IPS-18a (cell line): ENCODE measurements around the gene MYL3.
"Not testable (repeated sequence)": the region's sequence is repeated elsewhere in the genome, so short reads cannot be mapped to it uniquely, and the experiment has no call there.

Experiments
- H3K27ac ChIP-seq: one replicate; pipeline ENCODE4 v1.5.1; 2013; ENCODE audit warnings: low read length
- H3K27me3 ChIP-seq: one replicate; pipeline ENCODE4 v1.6.1; 2013; ENCODE audit warnings: mild to moderate bottlenecking, low read length; ENCODE audit not compliant: control insufficient read depth, insufficient read depth
- H3K36me3 ChIP-seq: one replicate; pipeline ENCODE4 v1.6.1; 2013; ENCODE audit warnings: low read depth, low read length; ENCODE audit not compliant: control insufficient read depth
- H3K4me1 ChIP-seq: one replicate; pipeline ENCODE4 v1.6.1; 2013; ENCODE audit warnings: low read depth, low read length; ENCODE audit not compliant: control insufficient read depth
- H3K4me3 ChIP-seq: one replicate; pipeline ENCODE4 v1.5.1; 2013; ENCODE audit warnings: low read length
- H3K9ac ChIP-seq: one replicate; pipeline ENCODE4 v1.6.1; 2013; ENCODE audit warnings: mild to moderate bottlenecking, low read length, moderate library complexity
- H3K9me3 ChIP-seq: one replicate; pipeline ENCODE4 v1.6.1; 2013; ENCODE audit warnings: low read depth, low read length; ENCODE audit not compliant: control insufficient read depth

The MYL3 gene

DNA sequence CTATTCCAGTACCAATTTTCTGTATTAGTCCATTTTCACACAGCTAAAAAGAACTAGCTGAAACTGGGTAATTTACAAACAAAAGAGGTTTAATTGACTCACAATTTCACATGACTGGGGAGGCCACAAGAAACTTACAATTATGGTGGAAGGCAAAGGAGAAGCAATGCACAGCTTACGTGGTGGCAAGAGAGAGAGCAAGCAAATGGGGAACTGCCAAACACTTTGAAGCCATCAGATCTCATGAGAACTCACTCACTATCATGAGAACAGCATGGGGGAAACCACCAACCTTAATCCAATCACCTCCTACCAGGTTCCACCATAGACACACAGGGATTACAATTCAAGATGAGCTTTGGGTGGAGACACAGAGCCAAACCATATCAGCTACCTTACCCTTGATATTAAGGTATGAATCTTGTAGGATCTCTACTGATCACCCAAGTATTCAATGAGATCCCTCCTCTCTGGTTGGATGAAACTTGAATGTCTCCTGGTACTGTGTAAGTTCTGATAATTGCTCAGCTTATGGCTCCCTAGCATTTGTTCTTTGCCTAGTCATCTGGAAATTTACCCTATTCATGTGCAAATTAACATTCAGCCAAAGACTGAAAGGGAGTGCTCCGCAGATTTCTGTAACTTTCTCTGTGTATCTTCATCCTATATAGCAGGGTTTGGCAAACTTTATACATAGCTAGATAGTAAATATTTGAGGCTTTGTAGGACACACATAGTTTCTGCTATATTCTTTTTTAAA, 38.9 kb downstream of the MYL3 start:
- Histone ChIP-seq H3K27ac (no peak overlapping the region), H3K36me3 (no peaks in the 10 kb centered on the region), H3K4me3 (no peak overlapping the region), H3K9me3 (peaks cover 14% of the 10 kb centered on the region), H3K27me3 (no peaks in the 10 kb centered on the region), H3K9ac (no peak overlapping the region), H3K4me1 (peaks cover 9% of the 10 kb centered on the region)

DNA sequence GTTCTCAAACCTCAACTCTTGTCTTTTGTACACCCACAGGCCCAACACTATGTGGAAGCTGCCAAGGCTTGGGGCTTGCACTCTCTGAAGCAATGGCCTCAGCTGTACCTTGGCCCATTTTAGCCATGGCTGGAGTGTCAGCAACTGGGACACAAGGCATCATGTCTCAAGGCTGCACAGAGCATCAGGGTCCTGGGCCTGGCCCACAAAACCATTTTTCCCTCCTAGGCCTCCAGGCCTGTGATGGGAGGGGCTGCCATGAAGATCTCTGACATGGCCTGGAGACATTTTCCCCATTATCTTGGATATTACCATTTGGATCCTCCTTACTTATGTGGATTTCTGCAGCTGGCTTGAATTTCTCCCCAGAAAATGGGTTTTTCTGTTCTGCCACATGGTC, 39.9 kb downstream of the MYL3 start:
- not testable (repeated sequence) for H3K9ac ChIP-seq, H3K36me3 ChIP-seq, H3K27me3 ChIP-seq, H3K27ac ChIP-seq, H3K4me3 ChIP-seq, H3K4me1 ChIP-seq
- peaks cover 14% of the 10 kb centered on the region for H3K9me3 ChIP-seq

DNA sequence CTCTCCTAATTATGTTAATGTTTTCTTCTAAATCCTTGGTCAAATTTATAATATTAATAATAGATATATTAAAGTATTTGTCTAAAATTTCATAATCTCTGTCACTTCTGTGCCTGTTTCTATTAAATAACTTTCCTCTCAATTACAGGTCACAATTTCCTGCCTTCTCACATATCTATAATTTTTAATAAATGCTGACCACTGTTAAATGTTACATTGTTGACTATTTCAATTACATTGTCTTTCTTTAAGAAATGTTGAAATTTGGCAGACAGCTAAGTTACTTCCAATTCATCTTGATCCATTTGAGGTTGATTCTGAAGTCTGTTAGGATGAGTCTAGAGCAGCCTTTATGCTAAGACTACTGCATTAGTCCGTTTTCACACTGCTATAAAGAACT, 41.7 kb downstream of the MYL3 start:
- Histone ChIP-seq H3K9ac (no peak overlapping the region), H3K27me3 (no peaks in the 10 kb centered on the region), H3K4me1 (peaks cover 9% of the 10 kb centered on the region), H3K27ac (no peak overlapping the region), H3K36me3 (no peaks in the 10 kb centered on the region), H3K9me3 (peaks cover 14% of the 10 kb centered on the region), H3K4me3 (no peak overlapping the region)

DNA sequence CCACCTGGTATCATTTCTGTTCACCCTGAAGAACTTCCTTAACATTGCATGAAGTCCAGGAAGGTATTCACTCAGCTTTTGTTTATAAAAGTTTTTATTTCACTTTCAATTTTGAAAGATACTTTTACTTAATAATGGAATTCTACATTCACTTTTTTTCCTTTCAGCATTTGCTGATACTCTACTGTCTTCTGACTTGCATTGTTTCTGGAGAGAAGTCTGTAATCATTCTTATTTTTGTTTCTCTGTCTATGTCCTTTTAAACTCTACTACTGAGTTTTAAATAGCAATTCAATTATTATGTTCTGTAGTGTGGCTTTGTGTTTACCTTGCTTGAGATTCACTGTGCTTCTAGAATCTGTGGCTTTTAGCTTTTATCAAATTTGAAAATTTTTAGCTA, 42.4 kb downstream of the MYL3 start:
- Histone ChIP-seq H3K9me3 (peaks cover 14% of the 10 kb centered on the region), H3K9ac (no peak overlapping the region), H3K4me1 (peaks cover 9% of the 10 kb centered on the region), H3K27me3 (no peaks in the 10 kb centered on the region), H3K27ac (no peak overlapping the region), H3K36me3 (no peaks in the 10 kb centered on the region), H3K4me3 (no peak overlapping the region)

DNA sequence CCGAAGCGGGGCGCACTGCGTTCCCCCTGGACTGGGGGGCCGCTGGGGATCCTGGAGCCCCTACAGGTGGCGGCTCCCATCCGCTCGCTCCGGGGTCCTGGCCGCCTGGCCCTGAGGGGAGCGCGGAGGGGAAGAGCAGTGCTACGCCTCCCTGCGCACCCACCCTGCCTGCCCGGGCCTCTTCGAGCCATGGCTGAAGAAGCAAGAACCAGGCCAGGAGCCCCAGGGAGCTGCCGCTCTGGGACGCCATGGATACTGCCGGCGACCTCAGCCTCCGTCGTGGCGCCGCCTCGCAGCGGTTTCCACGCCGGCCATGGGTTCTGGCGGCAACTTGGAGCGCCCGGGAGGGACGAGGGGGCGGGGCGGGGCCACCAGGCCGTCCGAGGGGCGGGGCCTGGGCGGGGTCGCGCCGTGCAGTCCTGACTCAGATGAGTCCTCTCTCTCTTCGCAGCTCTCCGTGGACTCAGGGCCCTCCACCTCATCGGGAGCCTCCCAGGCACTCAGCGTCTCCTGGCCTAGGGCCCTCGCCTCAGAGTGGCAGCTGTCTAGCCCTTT, 50.9 kb downstream of the MYL3 start:
- H3K9me3 ChIP-seq, result no peaks in the 10 kb centered on the region
- peak overlapping the region; percentile 61 for H3K4me3 ChIP-seq
- peak overlapping the region; percentile 37 for H3K9ac ChIP-seq
- H3K27ac ChIP-seq, result no peak overlapping the region
- H3K27me3 ChIP-seq, result peaks cover 11% of the 10 kb centered on the region
- no peaks in the 10 kb centered on the region for H3K36me3 ChIP-seq
- H3K4me1 ChIP-seq, result peaks cover 9% of the 10 kb centered on the region

DNA sequence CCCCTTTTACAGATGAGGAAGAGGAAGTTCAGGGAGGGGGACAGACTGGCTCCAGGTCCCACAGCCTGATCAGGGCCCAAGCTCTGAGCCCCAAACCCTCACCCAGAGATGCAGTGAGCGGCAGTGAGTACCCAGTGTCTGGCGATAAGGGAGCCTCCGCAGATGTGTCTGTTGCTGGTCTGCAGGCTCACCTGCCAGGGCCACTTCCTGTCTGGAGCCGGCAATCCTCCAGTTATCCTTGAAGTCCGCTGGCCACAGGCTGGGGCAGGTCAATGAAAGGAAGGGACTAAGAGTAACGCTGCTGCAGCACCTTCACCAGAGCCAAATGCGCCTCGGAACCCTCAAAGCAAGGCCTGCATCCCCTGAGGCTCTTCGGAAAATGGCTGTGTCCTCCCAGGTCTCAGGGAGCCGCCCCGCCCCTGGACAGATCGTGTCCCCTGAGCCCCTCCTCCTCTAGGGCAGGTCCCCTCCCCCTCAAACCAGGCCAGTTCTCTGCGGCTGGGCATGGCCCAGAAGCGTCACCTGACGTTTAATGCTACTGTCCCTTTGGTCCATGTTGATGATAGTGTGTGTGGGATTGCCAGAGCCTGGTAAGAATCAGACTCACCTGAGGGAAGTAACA, 51.5 kb downstream of the MYL3 start:
- peak overlapping the region; percentile 37 for H3K9ac ChIP-seq
- H3K27me3 ChIP-seq, result peaks cover 11% of the 10 kb centered on the region
- peaks cover 9% of the 10 kb centered on the region for H3K4me1 ChIP-seq
- no peak overlapping the region for H3K27ac ChIP-seq
- H3K36me3 ChIP-seq, result no peaks in the 10 kb centered on the region
- no peaks in the 10 kb centered on the region for H3K9me3 ChIP-seq
- peak overlapping the region; percentile 61 for H3K4me3 ChIP-seq

DNA sequence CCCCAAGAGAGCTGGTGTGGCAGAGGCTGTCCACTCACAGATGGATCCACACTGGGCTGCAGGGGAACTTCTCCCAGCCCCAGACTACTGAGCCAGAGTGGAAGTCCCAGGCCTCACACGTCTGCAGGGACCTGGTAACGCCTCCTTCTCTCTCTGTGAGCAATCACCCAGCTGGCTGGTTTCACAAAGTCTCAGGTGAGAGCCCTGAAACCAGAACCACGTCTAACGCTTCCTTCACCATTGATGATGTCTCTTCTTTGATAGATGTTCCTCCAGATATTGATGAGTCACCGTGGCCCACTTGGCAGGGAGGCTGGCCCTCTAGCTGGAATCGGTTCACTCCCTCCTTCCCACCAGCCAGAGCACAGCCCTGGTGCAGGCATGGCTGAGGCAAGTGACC, 54.5 kb downstream of the MYL3 start:
- not testable (repeated sequence) for H3K9ac ChIP-seq, H3K4me3 ChIP-seq, H3K27ac ChIP-seq, H3K36me3 ChIP-seq, H3K4me1 ChIP-seq, H3K9me3 ChIP-seq
- peaks cover 11% of the 10 kb centered on the region for H3K27me3 ChIP-seq
